ENCODE measurements around the gene ANXA5. TPM values are rescaled to one million over a fixed set of nuclear protein-coding genes. Genes with fewer than 3 reads are reported as not detected.

The ANXA5 gene
- total and polyA plus RNA-seq, 4 donors, result 71.0 to 131 (median 87.0) TPM

DNA sequence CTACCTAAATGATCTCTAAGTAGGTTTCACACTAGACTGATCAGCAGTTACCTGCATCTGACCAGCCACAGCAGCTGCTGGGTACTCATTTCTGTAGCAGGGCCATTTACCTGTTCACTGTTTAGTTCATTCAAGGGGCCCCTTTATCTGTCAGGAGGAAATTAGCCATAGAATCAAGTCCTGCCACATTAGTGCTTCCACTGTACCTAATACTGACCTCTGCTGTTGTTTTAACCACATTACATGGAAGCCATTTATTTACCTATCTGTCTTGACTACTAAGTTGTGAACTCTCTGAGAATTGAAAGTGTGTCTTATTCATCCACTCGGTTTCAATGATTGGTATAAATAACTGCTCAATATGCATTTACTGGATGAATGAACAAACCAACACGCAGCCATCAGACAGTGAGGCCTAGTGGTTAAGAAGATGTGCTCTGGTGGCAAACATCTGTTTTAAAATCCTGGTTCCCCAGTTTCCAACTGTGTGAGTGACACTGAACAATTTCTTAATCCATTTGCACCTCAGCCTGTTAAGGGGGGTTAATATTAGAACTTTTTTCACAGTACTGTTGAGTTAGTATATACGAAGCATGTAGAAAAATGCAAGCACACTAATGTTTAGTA, 30.0 kb upstream of the ANXA5 start:
- no peak for DNase-seq (ENCODE audit: low spot score)
- WGBS, result 31% methylated on average over 3 of the region's 3 CpGs
- no peak overlapping the region for H3K27ac ChIP-seq (ENCODE audit: low read depth in 1 of 2, low read length in 2 of 2)
- H3K36me3 ChIP-seq (ENCODE audit: control insufficient read depth in 4 of 4, insufficient read depth in 3 of 4, low read depth in 1 of 4, low read length in 3 of 4), result no peaks in the 10 kb centered on the region
- TF ChIP-seq NR2F2 (IDR thresholded peaks at IDR 0.05) (no peak), EGR1 (IDR thresholded peaks at IDR 0.05; ENCODE audit: low read depth in 2 of 2) (no peak), YY1 (IDR thresholded peaks at IDR 0.05) (peak; percentile 21), FOXA2 (IDR thresholded peaks at IDR 0.05) (no peak), RAD21 (IDR thresholded peaks at IDR 0.05) (peak; percentile 88 to 94)
- TF ChIP-seq, protein P1, sequence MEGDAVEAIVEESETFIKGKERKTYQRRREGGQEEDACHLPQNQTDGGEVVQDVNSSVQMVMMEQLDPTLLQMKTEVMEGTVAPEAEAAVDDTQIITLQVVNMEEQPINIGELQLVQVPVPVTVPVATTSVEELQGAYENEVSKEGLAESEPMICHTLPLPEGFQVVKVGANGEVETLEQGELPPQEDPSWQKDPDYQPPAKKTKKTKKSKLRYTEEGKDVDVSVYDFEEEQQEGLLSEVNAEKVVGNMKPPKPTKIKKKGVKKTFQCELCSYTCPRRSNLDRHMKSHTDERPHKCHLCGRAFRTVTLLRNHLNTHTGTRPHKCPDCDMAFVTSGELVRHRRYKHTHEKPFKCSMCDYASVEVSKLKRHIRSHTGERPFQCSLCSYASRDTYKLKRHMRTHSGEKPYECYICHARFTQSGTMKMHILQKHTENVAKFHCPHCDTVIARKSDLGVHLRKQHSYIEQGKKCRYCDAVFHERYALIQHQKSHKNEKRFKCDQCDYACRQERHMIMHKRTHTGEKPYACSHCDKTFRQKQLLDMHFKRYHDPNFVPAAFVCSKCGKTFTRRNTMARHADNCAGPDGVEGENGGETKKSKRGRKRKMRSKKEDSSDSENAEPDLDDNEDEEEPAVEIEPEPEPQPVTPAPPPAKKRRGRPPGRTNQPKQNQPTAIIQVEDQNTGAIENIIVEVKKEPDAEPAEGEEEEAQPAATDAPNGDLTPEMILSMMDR (IDR thresholded peaks at IDR 0.05; ENCODE audit: low read depth, low read length, missing input control), result peak; percentile 79
- TF ChIP-seq, protein P2, sequence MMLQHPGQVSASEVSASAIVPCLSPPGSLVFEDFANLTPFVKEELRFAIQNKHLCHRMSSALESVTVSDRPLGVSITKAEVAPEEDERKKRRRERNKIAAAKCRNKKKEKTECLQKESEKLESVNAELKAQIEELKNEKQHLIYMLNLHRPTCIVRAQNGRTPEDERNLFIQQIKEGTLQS (IDR thresholded peaks at IDR 0.05), result no peak
- TF ChIP-seq, protein P3, sequence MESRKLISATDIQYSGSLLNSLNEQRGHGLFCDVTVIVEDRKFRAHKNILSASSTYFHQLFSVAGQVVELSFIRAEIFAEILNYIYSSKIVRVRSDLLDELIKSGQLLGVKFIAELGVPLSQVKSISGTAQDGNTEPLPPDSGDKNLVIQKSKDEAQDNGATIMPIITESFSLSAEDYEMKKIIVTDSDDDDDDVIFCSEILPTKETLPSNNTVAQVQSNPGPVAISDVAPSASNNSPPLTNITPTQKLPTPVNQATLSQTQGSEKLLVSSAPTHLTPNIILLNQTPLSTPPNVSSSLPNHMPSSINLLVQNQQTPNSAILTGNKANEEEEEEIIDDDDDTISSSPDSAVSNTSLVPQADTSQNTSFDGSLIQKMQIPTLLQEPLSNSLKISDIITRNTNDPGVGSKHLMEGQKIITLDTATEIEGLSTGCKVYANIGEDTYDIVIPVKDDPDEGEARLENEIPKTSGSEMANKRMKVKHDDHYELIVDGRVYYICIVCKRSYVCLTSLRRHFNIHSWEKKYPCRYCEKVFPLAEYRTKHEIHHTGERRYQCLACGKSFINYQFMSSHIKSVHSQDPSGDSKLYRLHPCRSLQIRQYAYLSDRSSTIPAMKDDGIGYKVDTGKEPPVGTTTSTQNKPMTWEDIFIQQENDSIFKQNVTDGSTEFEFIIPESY (IDR thresholded peaks at IDR 0.05), result no peak
- H3K27me3 ChIP-seq (ENCODE audit: control insufficient read depth in 4 of 4, insufficient read depth in 4 of 4, low read length in 3 of 4), result no peaks in the 10 kb centered on the region
- H3K9me3 ChIP-seq (ENCODE audit: control insufficient read depth in 4 of 4, low read length in 3 of 4), result no peaks in the 10 kb centered on the region
- H3K4me1 ChIP-seq (ENCODE audit: control insufficient read depth in 4 of 4, insufficient read depth in 4 of 4, low read length in 3 of 4), result peaks cover 0 to 5% (median 3%) of the 10 kb centered on the region in 4 donors
- H3K4me3 ChIP-seq (ENCODE audit: low read depth in 1 of 3, low read length in 3 of 3), result no peak overlapping the region
- no peak overlapping the region for H3K9ac ChIP-seq (ENCODE audit: low read depth in 1 of 2, low read length in 2 of 2)

GRCh38 chr4:121724671-121725070, 27.9 kb upstream of the ANXA5 start:
- H3K4me1 ChIP-seq (ENCODE audit: control insufficient read depth in 4 of 4, insufficient read depth in 4 of 4, low read length in 3 of 4), result no peaks in the 10 kb centered on the region
- TF ChIP-seq TAF1 (conservative IDR thresholded peaks at IDR 0.05), result no peak
- no peak for TF ChIP-seq FOXA1 (IDR thresholded peaks at IDR 0.05)
- TF ChIP-seq FOXA2 (IDR thresholded peaks at IDR 0.05), result no peak
- TF ChIP-seq, protein P3 (IDR thresholded peaks at IDR 0.05), result no peak
- TF ChIP-seq RXRA (IDR thresholded peaks at IDR 0.05), result no peak
- no peak for TF ChIP-seq SP1 (IDR thresholded peaks at IDR 0.05)
- TF ChIP-seq, protein P4, sequence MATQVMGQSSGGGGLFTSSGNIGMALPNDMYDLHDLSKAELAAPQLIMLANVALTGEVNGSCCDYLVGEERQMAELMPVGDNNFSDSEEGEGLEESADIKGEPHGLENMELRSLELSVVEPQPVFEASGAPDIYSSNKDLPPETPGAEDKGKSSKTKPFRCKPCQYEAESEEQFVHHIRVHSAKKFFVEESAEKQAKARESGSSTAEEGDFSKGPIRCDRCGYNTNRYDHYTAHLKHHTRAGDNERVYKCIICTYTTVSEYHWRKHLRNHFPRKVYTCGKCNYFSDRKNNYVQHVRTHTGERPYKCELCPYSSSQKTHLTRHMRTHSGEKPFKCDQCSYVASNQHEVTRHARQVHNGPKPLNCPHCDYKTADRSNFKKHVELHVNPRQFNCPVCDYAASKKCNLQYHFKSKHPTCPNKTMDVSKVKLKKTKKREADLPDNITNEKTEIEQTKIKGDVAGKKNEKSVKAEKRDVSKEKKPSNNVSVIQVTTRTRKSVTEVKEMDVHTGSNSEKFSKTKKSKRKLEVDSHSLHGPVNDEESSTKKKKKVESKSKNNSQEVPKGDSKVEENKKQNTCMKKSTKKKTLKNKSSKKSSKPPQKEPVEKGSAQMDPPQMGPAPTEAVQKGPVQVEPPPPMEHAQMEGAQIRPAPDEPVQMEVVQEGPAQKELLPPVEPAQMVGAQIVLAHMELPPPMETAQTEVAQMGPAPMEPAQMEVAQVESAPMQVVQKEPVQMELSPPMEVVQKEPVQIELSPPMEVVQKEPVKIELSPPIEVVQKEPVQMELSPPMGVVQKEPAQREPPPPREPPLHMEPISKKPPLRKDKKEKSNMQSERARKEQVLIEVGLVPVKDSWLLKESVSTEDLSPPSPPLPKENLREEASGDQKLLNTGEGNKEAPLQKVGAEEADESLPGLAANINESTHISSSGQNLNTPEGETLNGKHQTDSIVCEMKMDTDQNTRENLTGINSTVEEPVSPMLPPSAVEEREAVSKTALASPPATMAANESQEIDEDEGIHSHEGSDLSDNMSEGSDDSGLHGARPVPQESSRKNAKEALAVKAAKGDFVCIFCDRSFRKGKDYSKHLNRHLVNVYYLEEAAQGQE (IDR thresholded peaks at IDR 0.05), result no peak
- TF ChIP-seq HNF4G (IDR thresholded peaks at IDR 0.05), result no peak
- TF ChIP-seq YY1 (IDR thresholded peaks at IDR 0.05), result no peak
- TF ChIP-seq, protein P5, sequence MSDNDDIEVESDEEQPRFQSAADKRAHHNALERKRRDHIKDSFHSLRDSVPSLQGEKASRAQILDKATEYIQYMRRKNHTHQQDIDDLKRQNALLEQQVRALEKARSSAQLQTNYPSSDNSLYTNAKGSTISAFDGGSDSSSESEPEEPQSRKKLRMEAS (IDR thresholded peaks at IDR 0.05), result no peak
- no peak for TF ChIP-seq NR2F2 (IDR thresholded peaks at IDR 0.05)
- TF ChIP-seq RAD21 (IDR thresholded peaks at IDR 0.05), result no peak
- TF ChIP-seq JUND (IDR thresholded peaks at IDR 0.05), result no peak
- TF ChIP-seq, protein P2 (IDR thresholded peaks at IDR 0.05), result no peak
- no peak for TF ChIP-seq HNF4A (conservative IDR thresholded peaks at IDR 0.05)
- TF ChIP-seq EGR1 (IDR thresholded peaks at IDR 0.05; ENCODE audit: low read depth in 2 of 2), result no peak
- TF ChIP-seq GABPA (IDR thresholded peaks at IDR 0.05 in 1 of 2, conservative IDR thresholded peaks at IDR 0.05 in 1 of 2), result no peak
- TF ChIP-seq, protein P1 (IDR thresholded peaks at IDR 0.05; ENCODE audit: low read depth, low read length, missing input control), result no peak
- H3K9ac ChIP-seq (ENCODE audit: low read depth in 1 of 2, low read length in 2 of 2), result no peak overlapping the region
- H3K9me3 ChIP-seq (ENCODE audit: control insufficient read depth in 4 of 4, low read length in 3 of 4), result no peaks in the 10 kb centered on the region
- no peak for DNase-seq (ENCODE audit: low spot score)
- H3K36me3 ChIP-seq (ENCODE audit: control insufficient read depth in 4 of 4, insufficient read depth in 3 of 4, low read depth in 1 of 4, low read length in 3 of 4), result no peaks in the 10 kb centered on the region
- H3K27me3 ChIP-seq (ENCODE audit: control insufficient read depth in 4 of 4, insufficient read depth in 4 of 4, low read length in 3 of 4), result no peaks in the 10 kb centered on the region
- no peak overlapping the region for H3K27ac ChIP-seq (ENCODE audit: low read depth in 1 of 2, low read length in 2 of 2)
- no peak overlapping the region for H3K4me3 ChIP-seq (ENCODE audit: low read depth in 1 of 3, low read length in 3 of 3)
- 88% methylated on average over 1 of the region's 1 CpG for WGBS
